Hepatocyte (in vitro differentiated cells): ENCODE data around the gene PAGE2B. TPM values are rescaled to one million over a fixed set of nuclear protein-coding genes. Genes with fewer than 3 reads are reported as not detected.

Experiments used
- DNase-seq: peaks from one replicate; pipeline ENCODE4 v3.0.0-alpha.2; 2016; ENCODE audit warnings: low spot score
- H2AFZ ChIP-seq: fragments of 200-600 bp; sonication (generic); 2 replicates; pipeline ENCODE4 v1.6.0; 2016; ENCODE audit warnings: antibody characterized with exemption, mild to moderate bottlenecking
- H3K27ac ChIP-seq: fragments of 200-600 bp; sonication (generic); 2 replicates; pipeline ENCODE4 v1.5.1; 2016; ENCODE audit warnings: mild to moderate bottlenecking
- H3K27me3 ChIP-seq: fragments of 200-600 bp; sonication (generic); 2 replicates; pipeline ENCODE4 v1.6.1; 2016
- H3K36me3 ChIP-seq: fragments of 200-600 bp; sonication (generic); replicated peaks from 2 replicates; pipeline ENCODE4 v1.5.1; 2016; ENCODE audit warnings: low read depth; ENCODE audit not compliant: insufficient read depth
- H3K4me1 ChIP-seq: fragments of 200-600 bp; sonication (generic); 2 replicates; pipeline ENCODE4 v1.5.1; 2016; ENCODE audit warnings: mild to moderate bottlenecking, moderate library complexity; ENCODE audit not compliant: insufficient read depth
- H3K4me2 ChIP-seq: fragments of 200-600 bp; sonication (generic); 2 replicates; pipeline ENCODE4 v1.6.0; 2016
- H3K4me3 ChIP-seq: fragments of 200-600 bp; sonication (generic); 2 replicates; pipeline ENCODE4 v1.5.1; 2016; ENCODE audit warnings: mild to moderate bottlenecking
- H3K79me2 ChIP-seq: fragments of 200-600 bp; sonication (generic); 2 replicates; pipeline ENCODE4 v1.6.0; 2017; ENCODE audit warnings: mild to moderate bottlenecking
- H3K9me2 ChIP-seq: fragments of 200-600 bp; sonication (generic); replicated peaks from 2 replicates; pipeline ENCODE4 v1.6.0; 2017; ENCODE audit warnings: mild to moderate bottlenecking; ENCODE audit not compliant: insufficient read depth
- H3K9me3 ChIP-seq: fragments of 200-600 bp; sonication (generic); 2 replicates; pipeline ENCODE4 v1.5.1; 2016; ENCODE audit warnings: low read depth, mild to moderate bottlenecking
- H4K20me1 ChIP-seq: fragments of 200-600 bp; sonication (generic); 2 replicates; pipeline ENCODE4 v1.6.0; 2016; ENCODE audit warnings: mild to moderate bottlenecking; ENCODE audit not compliant: insufficient read depth, poor library complexity, severe bottlenecking
- EZH2 ChIP-seq: fragments of 200-600 bp; sonication (generic); IDR thresholded peaks from 2 replicates; pipeline ENCODE4 v1.6.1; 2016; ENCODE audit warnings: antibody characterized with exemption, mild to moderate bottlenecking, borderline replicate concordance
- EZH2phosphoT487 ChIP-seq: fragments of 200-600 bp; sonication (generic); IDR thresholded peaks from one replicate; pipeline ENCODE4 v1.6.1; 2018; ENCODE audit warnings: antibody characterized with exemption, mild to moderate bottlenecking, low read depth, moderate library complexity; ENCODE audit not compliant: unreplicated experiment, severe bottlenecking
- WGBS: methylation state at CpG from one replicate; pipeline ENCODE4 v1.1.6; 2016; ENCODE audit warnings: low lambda C conversion rate; ENCODE audit errors: missing lambda C conversion rate; 5-methylcytosine and 5-hydroxymethylcytosine counted together
- polyA plus RNA-seq: library from polyadenylated mRNA; unstranded; fragments of >200 nt; fragmentation: Nextera tagmentation; extraction: Ambion mirVana; gene quantifications from 2 replicates; pipeline ENCODE4 v1.2.1, GENCODE V29; 2016
- total RNA-seq: library from RNA; depleted of rRNA; stranded (reverse); fragments of >200 nt; gene quantifications from 2 replicates; pipeline ENCODE4 v1.2.3, GENCODE V29; 2014
- TF ChIP-seq, protein P1 (sequence below): fragments of 200-600 bp; sonication (generic); IDR thresholded peaks from 2 replicates; pipeline ENCODE4 v1.5.1; 2016; ENCODE audit warnings: antibody characterized with exemption, mild to moderate bottlenecking; ENCODE audit not compliant: poor library complexity

PAGE2B gene
- total and polyA plus RNA-seq, 2 experiments from 2014 or later, result 0.45 TPM; not detected in 1

- no peaks in the 10 kb centered on the region for H3K4me1 ChIP-seq
- TF ChIP-seq EZH2, result no peak
- TF ChIP-seq EZH2phosphoT487, result no peak
- TF ChIP-seq, protein P1, sequence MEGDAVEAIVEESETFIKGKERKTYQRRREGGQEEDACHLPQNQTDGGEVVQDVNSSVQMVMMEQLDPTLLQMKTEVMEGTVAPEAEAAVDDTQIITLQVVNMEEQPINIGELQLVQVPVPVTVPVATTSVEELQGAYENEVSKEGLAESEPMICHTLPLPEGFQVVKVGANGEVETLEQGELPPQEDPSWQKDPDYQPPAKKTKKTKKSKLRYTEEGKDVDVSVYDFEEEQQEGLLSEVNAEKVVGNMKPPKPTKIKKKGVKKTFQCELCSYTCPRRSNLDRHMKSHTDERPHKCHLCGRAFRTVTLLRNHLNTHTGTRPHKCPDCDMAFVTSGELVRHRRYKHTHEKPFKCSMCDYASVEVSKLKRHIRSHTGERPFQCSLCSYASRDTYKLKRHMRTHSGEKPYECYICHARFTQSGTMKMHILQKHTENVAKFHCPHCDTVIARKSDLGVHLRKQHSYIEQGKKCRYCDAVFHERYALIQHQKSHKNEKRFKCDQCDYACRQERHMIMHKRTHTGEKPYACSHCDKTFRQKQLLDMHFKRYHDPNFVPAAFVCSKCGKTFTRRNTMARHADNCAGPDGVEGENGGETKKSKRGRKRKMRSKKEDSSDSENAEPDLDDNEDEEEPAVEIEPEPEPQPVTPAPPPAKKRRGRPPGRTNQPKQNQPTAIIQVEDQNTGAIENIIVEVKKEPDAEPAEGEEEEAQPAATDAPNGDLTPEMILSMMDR, result no peak
- H3K4me3 ChIP-seq, result no peak within 1 kb of the TSS
- no peaks in the 10 kb centered on the region for H4K20me1 ChIP-seq
- no peaks in the 10 kb centered on the region for H3K36me3 ChIP-seq
- H3K4me2 ChIP-seq, result no peak within 1 kb of the TSS
- no peak within 1 kb of the TSS for H3K27ac ChIP-seq
- no peaks in the 10 kb centered on the region for H3K9me2 ChIP-seq
- WGBS, result 67% methylated on average over 7 of the region's 7 CpGs
- no peaks in the 10 kb centered on the region for H3K9me3 ChIP-seq
- DNase-seq, result no peak
- H3K79me2 ChIP-seq, result no peaks in the 10 kb centered on the region
- H2AFZ ChIP-seq, result no peak within 1 kb of the TSS
- H3K27me3 ChIP-seq, result no peaks in the 10 kb centered on the region
Observed at GRCh38 chrX:55030271-55031205, 44.3 kb upstream of the PAGE2B start, which contains the start of gene ALAS2. Gene ALAS2, minus strand, starts transcription at chrX:55030977. Its CDS starts 4,977 bp downstream, at chrX:55026000.

DNA sequence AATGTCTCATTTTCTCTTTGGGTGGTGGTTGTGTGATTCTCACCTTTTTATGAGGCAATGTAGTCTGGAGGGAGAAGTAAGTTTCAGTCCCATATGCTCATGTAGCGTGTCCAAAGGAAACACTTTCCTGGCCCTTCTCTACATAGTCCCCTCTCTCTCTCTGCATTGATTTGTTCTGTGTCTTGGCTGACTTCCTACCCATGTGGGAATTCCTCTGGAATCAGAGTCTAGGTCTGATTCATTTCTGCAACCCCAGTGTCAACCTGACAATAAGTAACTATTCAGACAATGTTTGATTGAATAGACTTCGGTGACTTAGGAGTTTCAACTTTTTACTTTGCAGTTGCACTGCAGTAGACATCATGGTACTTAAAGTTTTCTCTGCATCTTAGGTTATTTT is 41.4 kb upstream of the PAGE2B start:
- WGBS, result 73% methylated on average over 2 of the region's 2 CpGs
- Histone ChIP-seq H3K79me2 (no peaks in the 10 kb centered on the region), H3K27me3 (no peaks in the 10 kb centered on the region), H3K27ac (no peak overlapping the region), H3K36me3 (no peaks in the 10 kb centered on the region), H3K4me1 (no peaks in the 10 kb centered on the region), H2AFZ (no peak overlapping the region), H4K20me1 (no peaks in the 10 kb centered on the region), H3K4me3 (no peak overlapping the region), H3K4me2 (no peak overlapping the region), H3K9me2 (no peaks in the 10 kb centered on the region), H3K9me3 (no peaks in the 10 kb centered on the region)
- TF ChIP-seq EZH2, result no peak
- no peak for TF ChIP-seq EZH2phosphoT487
- TF ChIP-seq, protein P1, result no peak
- no peak for DNase-seq

GRCh38 chrX:55039471-55039870 is 35.4 kb upstream of the PAGE2B start:
- no peaks in the 10 kb centered on the region for H3K9me2 ChIP-seq
- H3K4me3 ChIP-seq, result no peak overlapping the region
- WGBS, result 72% methylated on average over 3 of the region's 3 CpGs
- no peak for TF ChIP-seq EZH2phosphoT487
- TF ChIP-seq, protein P1, result no peak
- H2AFZ ChIP-seq, result no peak overlapping the region
- H3K9me3 ChIP-seq, result no peaks in the 10 kb centered on the region
- no peaks in the 10 kb centered on the region for H3K36me3 ChIP-seq
- H3K27ac ChIP-seq, result no peak overlapping the region
- H3K4me1 ChIP-seq, result no peaks in the 10 kb centered on the region
- H3K79me2 ChIP-seq, result no peaks in the 10 kb centered on the region
- DNase-seq, result no peak
- no peaks in the 10 kb centered on the region for H4K20me1 ChIP-seq
- H3K4me2 ChIP-seq, result no peak overlapping the region
- no peaks in the 10 kb centered on the region for H3K27me3 ChIP-seq
